NCI-H2107 treated with DMSO at 0.1 percent for 48 hours (cell line): Measurements from ENCODE around the gene CC2D1B.
"Not testable (repeated sequence)": the region's sequence is repeated elsewhere in the genome, so short reads cannot be mapped to it uniquely, and the experiment has no call there.

Experiments
- DNase-seq: peaks from one replicate; lab custom pipeline; 2025; ENCODE audit not compliant: unreplicated experiment; lab: John Stamatoyannopoulos, UW

CC2D1B gene, protein sequence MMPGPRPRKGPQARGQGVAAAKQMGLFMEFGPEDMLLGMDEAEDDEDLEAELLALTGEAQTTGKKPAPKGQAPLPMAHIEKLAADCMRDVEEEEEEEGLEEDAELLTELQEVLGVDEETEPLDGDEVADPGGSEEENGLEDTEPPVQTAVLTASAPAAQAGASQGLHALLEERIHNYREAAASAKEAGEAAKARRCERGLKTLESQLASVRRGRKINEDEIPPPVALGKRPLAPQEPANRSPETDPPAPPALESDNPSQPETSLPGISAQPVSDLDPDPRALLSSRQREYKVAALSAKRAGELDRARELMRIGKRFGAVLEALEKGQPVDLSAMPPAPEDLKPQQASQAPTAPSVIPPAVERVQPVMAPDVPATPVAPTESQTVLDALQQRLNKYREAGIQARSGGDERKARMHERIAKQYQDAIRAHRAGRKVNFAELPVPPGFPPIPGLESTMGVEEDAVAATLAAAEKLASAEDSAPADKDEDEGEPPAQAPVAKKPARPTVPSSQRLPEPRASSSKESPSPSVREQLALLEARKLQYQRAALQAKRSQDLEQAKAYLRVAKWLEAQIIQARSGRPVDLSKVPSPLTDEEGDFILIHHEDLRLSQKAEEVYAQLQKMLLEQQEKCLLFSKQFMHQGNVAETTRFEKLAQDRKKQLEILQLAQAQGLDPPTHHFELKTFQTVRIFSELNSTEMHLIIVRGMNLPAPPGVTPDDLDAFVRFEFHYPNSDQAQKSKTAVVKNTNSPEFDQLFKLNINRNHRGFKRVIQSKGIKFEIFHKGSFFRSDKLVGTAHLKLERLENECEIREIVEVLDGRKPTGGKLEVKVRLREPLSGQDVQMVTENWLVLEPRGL

DNA sequence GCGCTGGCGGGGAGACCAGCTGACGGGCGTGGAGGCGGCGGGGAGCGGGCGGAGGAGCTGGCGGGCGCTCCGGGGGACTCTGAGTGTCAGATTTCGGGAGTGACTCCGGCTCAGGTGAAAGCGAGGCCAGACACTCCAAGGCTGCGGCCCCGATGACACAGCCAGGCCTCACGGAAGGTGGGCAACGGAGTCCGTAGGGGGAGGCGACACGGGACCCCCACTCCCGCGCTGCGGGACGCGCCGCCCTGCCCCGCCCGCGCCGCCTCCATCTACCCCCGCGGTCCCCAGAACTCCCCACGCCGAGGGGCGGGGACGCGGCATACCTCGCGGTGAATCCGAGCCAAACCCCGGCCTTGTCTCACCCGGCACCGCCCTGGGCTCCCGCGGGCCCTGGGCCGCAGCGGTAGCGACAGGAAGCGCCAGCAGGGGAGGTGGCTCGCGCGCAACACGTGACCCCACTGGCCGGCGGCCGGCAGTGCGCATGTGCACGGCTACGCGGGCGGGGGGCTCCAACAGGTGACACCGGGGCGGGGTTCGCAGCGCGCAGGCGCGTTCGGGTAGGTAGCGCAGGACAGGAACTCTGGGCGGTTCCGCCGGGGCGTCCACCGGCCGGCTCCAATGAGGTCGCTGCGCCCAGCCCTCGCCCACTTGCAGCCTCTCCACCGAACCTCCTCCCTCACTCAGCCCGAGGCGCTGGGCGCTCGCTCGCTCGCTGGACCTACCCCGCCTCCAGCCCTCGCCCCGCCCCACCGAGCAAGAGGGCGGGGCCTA is at the start of gene CC2D1B:
Gene CC2D1B, minus strand, starts transcription at position 460 of the 771 bp plus-strand sequence. CDS start 1,585 bp downstream, outside the sequence.
- DNase-seq, result peak; percentile 98

DNA sequence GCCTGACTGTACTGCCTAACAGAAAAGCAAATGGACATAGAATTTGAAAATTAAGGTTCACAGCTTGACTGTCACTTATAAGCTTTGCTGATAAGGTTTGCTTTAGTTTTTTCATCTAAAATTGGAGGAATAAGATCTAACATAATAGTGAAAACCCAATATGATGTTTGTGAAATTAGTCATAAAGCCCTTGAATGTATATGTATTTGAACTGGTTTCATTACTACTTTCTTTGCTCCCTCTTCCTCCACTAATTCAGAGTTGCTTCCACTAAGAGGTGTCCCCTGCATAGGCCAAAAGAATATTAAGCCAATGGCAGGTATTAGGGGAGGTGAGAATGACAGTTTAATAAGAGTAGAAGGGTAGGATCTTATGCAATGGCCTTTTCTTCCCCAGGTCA is 48.9 kb upstream of the CC2D1B start:
- no peak for DNase-seq

DNA sequence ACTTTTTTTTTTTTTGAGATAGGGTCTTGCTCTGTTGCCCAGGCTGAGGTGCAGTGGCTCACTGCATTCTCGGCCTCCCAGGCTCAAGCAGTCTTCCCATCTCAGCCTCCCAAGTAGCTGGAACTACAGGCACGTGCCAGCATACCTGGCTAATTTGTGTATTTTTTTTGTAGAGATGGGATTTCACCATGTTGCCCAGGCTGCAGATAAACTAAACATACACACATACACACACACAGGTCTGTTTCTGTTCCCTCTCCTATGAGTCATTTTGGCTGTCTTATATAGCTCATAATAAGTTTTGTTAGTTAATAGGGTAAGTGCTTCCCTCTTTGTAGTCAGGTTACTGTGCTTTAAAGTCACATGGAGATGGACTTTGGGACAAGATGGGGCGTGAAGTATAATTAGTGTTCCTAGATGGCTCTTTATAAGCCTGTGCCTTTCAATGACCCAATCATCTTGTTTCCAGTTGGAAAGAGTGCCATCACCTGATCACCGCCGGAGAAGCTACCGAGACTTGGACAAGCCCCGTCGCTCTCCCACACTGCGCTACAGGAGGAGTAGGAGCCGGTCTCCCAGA is 47.5 kb upstream of the CC2D1B start:
- DNase-seq, result no peak

DNA sequence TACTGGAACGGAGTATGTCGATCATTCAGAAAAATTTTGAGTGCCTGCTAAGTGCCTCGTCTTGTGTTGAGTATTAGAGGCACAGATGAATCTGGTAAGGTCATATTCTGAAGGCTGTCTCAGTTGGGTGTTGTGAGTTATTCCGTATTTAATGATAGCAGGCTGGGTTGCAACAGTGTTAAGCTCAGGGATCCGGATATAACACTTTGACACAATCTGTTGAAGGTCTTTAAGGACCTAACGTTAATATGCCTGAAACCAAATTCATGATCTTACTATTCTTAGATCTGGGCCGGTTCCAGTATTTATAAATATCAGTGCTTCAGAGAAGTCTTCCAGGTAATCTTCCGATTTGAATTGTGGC is 39.0 kb upstream of the CC2D1B start:
- no peak for DNase-seq

DNA sequence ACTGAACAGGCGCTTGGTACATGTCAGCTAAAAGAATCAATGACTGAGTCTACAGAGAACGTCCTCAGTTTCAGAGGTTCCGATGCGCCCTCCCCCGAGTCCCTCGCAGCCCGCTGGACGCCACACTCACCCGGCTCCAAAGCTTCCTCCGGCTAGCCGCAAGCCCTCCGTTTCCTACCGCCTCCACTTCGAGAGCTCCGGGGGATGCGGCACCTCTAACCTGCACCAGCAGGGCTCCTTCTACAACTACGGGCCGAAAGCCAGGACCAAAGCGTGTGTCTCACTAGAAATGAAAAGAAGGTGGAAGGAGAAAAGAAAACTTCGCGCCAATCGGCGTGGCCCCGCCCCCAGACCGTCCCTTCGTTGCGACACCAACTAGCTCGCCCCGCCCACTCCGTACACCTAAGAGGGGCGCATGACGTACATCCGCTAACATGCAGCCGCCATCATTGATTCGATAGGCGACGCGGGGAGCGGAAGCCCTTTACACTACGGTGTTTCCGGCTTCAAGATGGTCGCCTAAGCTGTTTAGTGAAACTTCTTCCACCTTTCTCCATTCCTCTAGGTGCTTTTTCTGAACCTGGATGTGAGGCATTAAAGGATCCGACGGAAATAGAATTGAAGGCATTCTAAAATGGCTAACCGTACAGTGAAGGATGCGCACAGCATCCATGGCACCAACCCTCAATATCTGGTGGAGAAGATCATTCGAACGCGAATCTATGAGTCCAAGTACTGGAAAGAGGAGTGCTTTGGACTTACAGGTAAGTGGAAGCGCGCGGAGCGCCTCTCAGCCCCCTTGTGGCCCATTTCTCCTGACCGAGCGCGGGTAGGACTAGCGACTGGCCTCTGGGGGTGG is 38.3 kb upstream of the CC2D1B start, which contains the start of the genes ORC1 and PRPF38A:
Gene ORC1, minus strand, starts transcription at position 308 of the 859 bp plus-strand sequence. CDS start 2,200 bp downstream, outside the sequence.
Gene PRPF38A, plus strand, starts transcription at position 487 of the 859 bp plus-strand sequence. Its CDS starts 148 bp downstream, at position 635.
- DNase-seq, result peak; percentile 96

DNA sequence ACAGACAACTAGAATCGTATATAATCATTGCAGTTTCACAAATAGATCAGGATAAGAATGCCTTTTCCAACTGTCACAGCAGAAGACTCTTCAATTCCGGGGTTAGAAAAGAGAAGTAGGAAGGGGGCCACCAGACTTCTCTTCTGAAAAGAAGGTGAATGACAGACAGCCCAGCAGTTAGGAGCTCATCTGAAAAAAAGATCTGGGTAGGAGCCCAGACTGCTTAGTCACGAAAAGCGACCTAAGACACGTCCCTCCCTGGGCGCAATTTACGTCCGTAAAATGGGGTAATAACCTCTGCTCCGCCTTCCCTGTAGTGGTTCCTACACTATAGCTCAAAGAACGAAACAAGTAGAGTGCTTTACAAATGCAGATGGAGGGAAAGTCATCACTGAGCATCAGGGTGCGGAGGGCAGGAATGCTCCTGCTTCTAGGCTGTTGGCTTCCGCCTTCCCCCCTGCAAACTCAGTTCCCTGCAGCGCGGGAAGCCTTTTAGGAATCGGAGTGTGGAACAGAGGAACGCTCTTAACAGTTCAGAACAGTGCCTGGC is 37.6 kb upstream of the CC2D1B start:
- no peak for DNase-seq

DNA sequence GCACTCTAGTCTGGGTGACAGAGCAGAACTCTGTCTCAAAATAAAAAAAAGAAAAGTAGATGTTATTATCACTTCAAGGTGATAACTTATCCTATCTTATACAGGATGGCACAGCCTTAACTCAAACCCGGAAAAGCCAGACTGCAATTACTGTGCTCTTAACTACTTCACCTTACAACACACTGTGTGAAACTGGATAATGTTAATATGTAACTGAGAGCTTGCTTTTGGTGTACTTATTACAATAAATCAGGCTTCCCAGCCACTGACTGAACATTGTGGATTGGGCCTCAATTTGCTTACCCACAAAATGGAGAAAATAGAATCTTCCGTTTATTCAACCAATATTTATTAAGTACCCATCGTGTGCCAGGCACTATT is 36.8 kb upstream of the CC2D1B start:
- peak; percentile 36 for DNase-seq

DNA sequence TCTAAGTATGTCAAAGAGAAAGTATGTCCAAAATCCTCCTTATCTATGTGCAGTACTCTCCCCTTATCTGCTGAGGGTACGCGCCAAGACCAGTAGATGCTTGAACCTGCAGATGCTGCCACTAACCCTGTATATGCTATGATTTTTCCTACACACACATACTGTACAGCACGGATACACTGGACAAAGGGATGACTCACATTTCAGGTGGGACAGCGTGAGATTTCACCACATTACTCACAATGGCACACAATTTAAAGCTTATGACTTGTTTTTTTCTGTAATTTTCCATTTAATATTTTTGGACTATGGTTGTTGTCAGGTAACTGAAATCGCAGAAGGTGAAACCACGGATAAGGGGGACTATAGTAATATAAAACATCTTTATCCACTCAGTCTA is 34.1 kb upstream of the CC2D1B start:
- no peak for DNase-seq

DNA sequence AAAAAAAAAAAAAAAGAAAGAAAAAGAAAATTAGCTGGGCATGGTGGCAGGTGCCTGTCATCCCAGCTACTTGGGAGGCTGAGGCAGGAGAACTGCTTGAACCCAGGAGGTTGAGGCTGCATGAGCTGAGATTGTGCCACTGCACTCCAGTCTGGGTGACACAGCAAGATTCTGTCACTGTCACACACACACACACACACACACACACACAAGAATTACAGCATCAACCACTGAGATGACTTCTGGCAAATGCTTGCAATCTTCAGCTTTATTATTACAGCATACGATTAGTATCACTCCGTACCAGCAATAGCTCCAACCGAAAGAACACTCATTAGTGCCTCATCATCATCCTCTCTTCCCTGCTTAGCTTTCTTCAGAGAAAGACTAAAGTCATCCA is 33.6 kb upstream of the CC2D1B start:
- DNase-seq, result no peak

DNA sequence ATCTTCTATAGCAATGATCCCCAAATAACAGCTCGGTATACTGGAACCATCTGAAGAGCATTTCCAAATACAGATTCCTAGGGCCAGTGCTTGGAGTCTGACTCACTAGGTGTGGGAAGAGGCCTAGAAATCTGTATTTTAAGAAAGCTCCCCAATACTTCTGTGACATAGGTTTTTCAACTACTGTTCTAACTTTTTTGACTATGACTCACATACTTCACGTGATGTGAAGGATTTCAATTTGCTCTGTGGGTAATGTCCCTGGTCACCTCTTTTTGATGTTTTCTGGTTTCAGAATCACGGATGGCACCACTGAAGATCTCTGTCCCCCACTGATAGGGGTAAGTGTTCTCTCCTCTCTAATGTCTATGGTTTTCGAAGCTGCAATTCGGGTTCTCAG is 27.2 kb upstream of the CC2D1B start:
- no peak for DNase-seq

DNA sequence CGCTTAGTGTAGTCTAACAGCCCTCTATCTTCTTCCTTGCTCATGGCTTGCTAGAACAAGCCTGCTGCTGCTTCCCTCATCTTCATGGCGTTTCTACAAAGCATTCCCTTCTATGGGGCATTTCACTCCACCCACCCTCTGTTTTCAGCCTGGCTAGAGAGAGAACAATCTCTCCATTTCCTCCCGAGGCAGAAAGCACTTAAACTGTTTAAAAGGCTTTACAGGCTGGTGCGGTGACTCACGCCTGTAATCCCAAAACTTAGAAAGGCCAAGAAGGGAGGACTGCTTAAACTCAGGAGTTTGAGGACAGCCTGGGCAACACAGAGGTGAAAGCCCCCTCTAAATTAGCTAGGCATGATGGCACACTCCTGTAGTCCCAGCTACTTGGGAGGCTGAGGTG is 20.5 kb upstream of the CC2D1B start:
- DNase-seq, result no peak

DNA sequence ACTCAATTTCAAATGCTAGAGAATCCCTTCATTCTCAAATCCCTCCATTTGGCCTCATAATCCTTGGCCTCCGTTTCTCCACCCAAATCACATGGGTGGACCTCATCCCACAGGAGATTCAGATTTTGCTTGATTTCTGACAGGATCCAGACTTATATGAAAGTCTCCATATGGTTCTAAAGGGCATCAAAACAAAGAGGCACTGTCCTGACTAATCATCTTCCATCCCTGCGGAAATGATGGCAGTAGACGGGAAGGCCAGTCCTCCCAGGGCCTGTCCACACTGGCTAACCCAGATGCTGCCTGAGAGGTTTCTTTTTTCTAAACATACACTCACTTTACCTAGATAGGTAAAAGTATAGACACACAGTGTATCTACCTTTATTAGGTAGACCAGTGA is 19.4 kb upstream of the CC2D1B start:
- DNase-seq, result no peak

DNA sequence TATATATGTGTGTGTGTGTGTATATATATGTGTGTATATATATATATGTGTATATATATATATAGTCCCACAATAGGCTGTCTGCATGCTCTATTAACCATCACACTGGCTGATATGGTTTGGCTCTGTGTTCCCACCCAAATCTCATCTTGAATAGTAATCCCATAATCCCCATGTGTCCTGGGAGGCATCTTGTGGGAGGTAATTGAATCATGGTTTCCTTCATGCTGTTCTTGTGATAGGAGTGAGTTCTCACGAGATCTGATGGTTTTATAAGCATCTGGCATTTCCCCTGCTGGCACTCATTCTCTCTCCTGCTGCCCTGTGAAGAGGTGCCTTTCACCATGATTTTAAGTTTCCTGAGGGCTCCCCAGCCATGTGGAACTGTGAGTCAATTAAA is 3.8 kb upstream of the CC2D1B start:
- not testable (repeated sequence) for DNase-seq

DNA sequence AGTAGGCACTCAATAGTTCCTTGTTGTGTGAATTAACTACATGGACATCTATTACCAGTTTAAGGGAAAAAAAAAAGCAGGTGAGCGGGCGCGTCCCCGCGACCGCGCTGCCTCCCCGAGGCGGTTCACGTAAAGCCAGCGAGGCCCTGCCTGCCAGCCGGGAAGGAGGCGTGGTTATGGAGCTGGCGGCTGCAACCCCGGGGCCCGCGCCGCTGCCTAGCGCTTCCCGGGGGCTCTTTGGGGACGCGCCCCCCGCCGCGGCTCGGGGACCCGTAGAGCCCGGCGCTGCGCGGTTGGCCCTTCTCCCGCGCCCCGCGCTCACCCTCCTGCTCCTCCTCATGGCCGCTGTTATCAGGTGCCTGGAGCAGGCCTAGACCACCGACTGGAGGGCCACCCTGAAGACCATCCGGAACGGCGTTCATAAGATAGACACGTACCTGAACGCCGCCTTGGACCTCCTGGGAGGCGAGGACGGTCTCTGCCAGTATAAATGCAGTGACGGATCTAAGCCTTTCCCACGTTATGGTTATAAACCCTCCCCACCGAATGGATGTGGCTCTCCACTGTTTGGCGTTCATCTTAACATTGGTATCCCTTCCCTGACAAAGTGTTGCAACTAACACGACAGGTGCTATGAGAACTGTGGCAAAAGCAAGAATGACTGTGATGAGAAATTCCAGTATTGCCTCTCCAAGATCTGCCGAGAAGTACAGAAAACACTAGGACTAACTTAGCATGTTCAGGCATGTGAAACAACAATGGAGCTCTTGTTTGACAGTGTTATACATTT is 2.6 kb upstream of the CC2D1B start:
- DNase-seq, result peak; percentile 67

DNA sequence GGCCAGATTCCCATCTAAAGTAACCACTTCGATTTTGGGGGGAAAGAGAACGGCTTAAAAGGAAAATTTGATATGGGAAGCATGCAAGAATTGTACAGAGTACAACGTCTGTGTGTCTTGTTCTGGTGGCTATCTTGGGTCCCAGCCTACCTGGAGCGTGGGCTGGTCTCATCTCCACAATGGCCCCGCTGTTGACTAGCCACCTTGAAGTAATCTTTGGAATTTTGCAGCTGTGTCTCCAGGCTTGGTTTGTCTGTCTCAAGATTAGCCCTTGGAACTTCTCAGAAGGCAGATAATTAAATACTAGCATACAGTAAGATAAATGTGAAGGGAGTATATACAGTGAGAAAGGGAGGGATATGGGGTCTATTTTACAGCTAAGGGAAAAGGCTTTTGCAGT is 1.3 kb upstream of the CC2D1B start:
- DNase-seq, result no peak

DNA sequence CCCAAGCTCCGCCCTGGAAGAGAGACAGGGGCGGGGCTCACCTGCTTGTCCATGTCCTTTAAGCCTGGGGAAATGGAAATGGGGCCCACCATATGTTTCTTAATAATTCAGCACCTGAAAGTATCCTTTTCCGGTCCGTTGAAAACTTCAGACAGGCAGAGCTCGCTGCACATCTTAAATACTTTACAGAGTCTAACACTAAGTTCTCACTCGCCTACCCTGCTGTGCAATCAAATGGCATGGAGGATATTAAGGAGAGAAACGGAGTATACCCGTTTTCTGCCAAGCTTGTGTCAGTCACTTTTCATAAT is 467 bp upstream of the CC2D1B start:
- DNase-seq, result no peak

DNA sequence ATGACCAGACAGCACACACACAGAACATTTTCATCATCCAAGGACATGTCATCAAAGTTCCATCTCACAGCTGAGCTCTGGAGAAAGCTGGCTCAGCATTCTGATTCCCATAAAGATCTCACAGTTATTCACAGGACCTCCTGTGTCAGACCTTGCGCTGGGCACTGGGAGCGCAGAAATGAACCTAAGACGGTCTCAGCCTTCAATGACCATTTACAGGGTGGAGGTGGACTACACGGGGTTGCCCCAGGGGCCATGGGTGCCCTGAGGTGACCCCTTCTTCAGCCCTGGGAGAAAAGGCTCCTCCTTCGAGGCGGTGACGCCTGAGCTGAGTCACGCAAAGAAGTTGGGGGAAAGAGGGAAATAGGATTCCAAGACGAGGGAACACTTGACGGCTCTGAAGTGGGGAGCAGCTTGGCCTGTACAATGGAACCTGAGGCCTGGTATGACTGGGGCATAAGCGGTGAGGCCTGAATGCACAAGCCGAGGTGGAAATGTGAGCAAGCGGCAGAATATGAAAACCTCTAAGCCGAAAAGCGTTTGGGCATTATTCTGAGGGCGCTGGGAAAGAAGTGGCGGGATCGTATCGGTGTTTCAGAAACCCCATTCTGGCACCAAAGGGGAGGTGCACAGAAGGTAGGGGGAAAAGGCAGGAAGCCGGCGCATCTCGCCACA is 797 bp downstream of the CC2D1B start:
- peak; percentile 29 for DNase-seq

DNA sequence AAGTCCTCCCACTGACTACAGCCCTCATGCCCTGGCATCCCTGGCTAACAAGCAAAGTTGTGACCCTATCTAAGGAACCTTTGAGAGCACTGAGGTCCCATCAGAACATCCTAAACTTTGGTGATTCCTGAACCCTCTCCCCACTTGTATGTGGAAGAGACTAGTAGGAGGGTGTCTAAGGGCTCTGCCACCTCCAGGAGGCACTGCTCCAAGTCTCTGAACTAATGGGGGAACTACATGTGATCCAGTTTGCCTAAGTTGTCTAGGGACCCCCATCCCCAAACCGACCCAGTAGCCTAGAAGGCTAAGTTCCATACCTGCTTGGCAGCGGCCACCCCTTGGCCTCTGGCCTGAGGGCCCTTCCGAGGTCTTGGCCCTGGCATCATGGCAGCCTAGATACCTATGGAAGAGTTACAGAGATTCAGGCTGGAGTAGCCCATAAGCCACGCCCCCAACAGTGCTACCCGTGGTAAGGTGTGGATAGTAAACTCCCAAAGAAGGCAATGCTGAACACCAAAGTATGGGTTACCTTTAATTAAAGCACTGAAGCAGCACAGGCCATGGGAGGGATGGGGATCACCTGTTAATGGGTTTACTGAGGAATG is 1.7 kb downstream of the CC2D1B start:
- no peak for DNase-seq
